HepG2 (cell line): ENCODE results near the gene TMEM266. TPM values are rescaled to one million over a fixed set of nuclear protein-coding genes. Genes with fewer than 3 reads are reported as not detected.

ENCODE experiments used
- ARNT2 ChIP-seq: sonication (generic); formaldehyde crosslinking; IDR thresholded peaks from 2 replicates; pipeline ENCODE4 v1.8.0; 2022; ENCODE audit warnings: mild to moderate bottlenecking, low read depth, missing genetic modification reagents, moderate library complexity
- FOXO1 ChIP-seq: sonication (generic); formaldehyde crosslinking; IDR thresholded peaks from 2 replicates; pipeline ENCODE4 v1.4.0; 2020; ENCODE audit warnings: missing genetic modification reagents
- GZF1 ChIP-seq: sonication (generic); formaldehyde crosslinking; IDR thresholded peaks from 2 replicates; pipeline ENCODE4 v1.5.1; 2020; ENCODE audit warnings: mild to moderate bottlenecking, missing genetic modification reagents
- HDAC6 ChIP-seq: fragments of 200-600 bp; sonication (generic); IDR thresholded peaks from 2 replicates; pipeline ENCODE4 v1.7.0; 2017; ENCODE audit warnings: mild to moderate bottlenecking, antibody characterized with exemption, low read length, low read depth
- HNRNPLL ChIP-seq: fragments of 200-400 bp; formaldehyde crosslinking; IDR thresholded peaks from 2 replicates; pipeline ENCODE4 v1.6.1; 2017; ENCODE audit warnings: mild to moderate bottlenecking, low read depth, low read length; ENCODE audit not compliant: poor library complexity, severe bottlenecking
- KDM3A ChIP-seq: IDR thresholded peaks from 2 replicates; pipeline ENCODE4 v1.6.1; 2018; ENCODE audit warnings: low read depth, missing compliant biosample characterization
- MAX ChIP-seq: IDR thresholded peaks from 2 replicates; pipeline ENCODE4 v1.6.1; 2012; ENCODE audit warnings: inconsistent platforms
- NR2F6 ChIP-seq, 2 experiments: IDR thresholded peaks; 2 replicates each; pipeline ENCODE4 v1.6.1; 2016; ENCODE audit warnings: antibody characterized with exemption in 1 of 2, mild to moderate bottlenecking in 1 of 2
- PHF8 ChIP-seq: sonication (generic); formaldehyde crosslinking; IDR thresholded peaks from 2 replicates; pipeline ENCODE4 v1.5.0; 2020; ENCODE audit warnings: missing genetic modification reagents
- RBAK ChIP-seq: sonication (generic); formaldehyde crosslinking; IDR thresholded peaks from 2 replicates; pipeline ENCODE4 v1.5.1; 2020; ENCODE audit warnings: mild to moderate bottlenecking, missing genetic modification reagents
- SKI ChIP-seq: fragments of 450-650 bp; IDR thresholded peaks from one replicate; pipeline ENCODE4 v1.6.1; 2018; ENCODE audit warnings: mild to moderate bottlenecking; ENCODE audit not compliant: partially characterized antibody
- SNAI1 ChIP-seq: sonication (generic); formaldehyde crosslinking; IDR thresholded peaks from 2 replicates; pipeline ENCODE4 v1.5.0; 2020; ENCODE audit warnings: mild to moderate bottlenecking, missing genetic modification reagents, borderline replicate concordance
- SP4 ChIP-seq: sonication (generic); formaldehyde crosslinking; IDR thresholded peaks from 2 replicates; pipeline ENCODE4 v1.8.1; 2023; ENCODE audit warnings: mild to moderate bottlenecking, missing genetic modification reagents
- THAP11 ChIP-seq: IDR thresholded peaks from 2 replicates; pipeline ENCODE4 v1.6.1; 2016; ENCODE audit warnings: missing biosample characterization, missing genetic modification reagents
- ZFY ChIP-seq: sonication (generic); formaldehyde crosslinking; IDR thresholded peaks from 2 replicates; pipeline ENCODE4 v1.4.0; 2020; ENCODE audit warnings: missing genetic modification reagents
- ZNF225 ChIP-seq: sonication (generic); formaldehyde crosslinking; IDR thresholded peaks from 2 replicates; pipeline ENCODE4 v1.4.0; 2020; ENCODE audit warnings: mild to moderate bottlenecking, missing genetic modification reagents
- ZNF232 ChIP-seq: sonication (generic); formaldehyde crosslinking; IDR thresholded peaks from 2 replicates; pipeline ENCODE4 v1.4.0; 2020; ENCODE audit warnings: missing genetic modification reagents, borderline replicate concordance
- ZNF451 ChIP-seq: sonication (generic); formaldehyde crosslinking; IDR thresholded peaks from 2 replicates; pipeline ENCODE4 v1.5.0; 2020; ENCODE audit warnings: mild to moderate bottlenecking, missing genetic modification reagents
- ZNF788 ChIP-seq: sonication (generic); formaldehyde crosslinking; IDR thresholded peaks from 2 replicates; pipeline ENCODE4 v1.5.0; 2020; ENCODE audit warnings: mild to moderate bottlenecking, missing genetic modification reagents, borderline replicate concordance
- polyA plus RNA-seq, 8 experiments: library from polyadenylated mRNA; depleted of rRNA in 3 of 8; stranded (reverse) in 7 of 8; unstranded in 1 of 8; fragments of >200 nt; fragmentation: Illumina TruSeq in 4 of 8; extraction: Trizol in 4 of 8; gene quantifications; 2 replicates each; pipeline versions ENCODE4 v1.2.1 to v1.2.3, GENCODE V29; 2011 to 2016; ENCODE audit warnings: low read depth in 4 of 8, missing spikeins in 1 of 8, mixed read lengths in 1 of 8; ENCODE audit not compliant: insufficient read depth in 1 of 8
- total RNA-seq, 5 experiments: library from RNA; depleted of rRNA; stranded (reverse); fragments of >200 nt; fragmentation: Illumina TruSeq; extraction: Trizol; gene quantifications; 2 replicates each; pipeline ENCODE4 v1.2.3, GENCODE V29; 2016; ENCODE audit warnings: low read depth in 1 of 5
- TF ChIP-seq, protein P1 (sequence below): sonication (generic); formaldehyde crosslinking; IDR thresholded peaks from 2 replicates; pipeline ENCODE4 v1.5.1; 2020; ENCODE audit warnings: mild to moderate bottlenecking, missing genetic modification reagents, borderline replicate concordance
- TF ChIP-seq, protein P2 (sequence below): sonication (generic); formaldehyde crosslinking; IDR thresholded peaks from 2 replicates; pipeline ENCODE4 v1.4.0; 2020; ENCODE audit warnings: missing genetic modification reagents

TMEM266 gene
- total and polyA plus RNA-seq, 2 of the 13 experiments (the other 11 are each of a cell fraction or from before 2014, with no cell fraction given): 0.04 TPM; not detected in 1

DNA sequence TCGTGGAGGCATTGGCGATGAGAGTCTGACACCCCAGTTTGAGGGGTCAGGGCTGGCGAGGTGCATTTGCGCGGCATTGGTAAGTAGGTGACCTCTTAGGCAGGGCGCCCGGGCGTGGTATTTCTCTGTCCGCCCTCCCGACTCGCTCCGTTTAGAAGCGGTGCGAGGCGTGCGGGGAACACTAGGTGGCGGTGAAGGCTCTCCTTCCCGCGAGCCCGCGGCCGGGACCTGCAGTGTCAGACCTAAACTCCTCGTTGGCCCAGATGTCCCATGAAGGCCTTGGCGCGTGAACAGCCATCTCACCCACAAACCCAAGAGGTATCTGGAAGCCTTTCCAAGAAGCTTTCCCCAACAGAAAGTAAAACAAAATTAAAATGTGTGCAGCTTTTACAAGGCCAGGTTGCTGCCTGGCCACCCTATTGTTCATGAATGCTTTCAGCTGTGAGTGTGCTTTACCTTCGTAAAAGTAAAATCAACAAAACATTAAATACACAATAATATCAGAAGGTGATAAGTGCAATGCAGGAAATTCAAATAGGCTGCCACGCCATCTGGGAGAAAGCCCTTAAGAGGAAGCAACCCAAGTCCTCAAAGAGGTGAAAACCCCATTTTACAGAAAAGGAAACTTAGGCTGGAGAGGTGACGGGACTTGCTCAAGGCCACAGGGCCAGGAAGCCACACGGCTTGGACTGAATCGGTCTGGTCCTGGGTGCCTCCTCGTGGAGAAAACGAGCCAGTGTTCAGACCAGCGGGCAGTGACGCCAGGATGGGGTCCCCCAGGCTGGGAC is 131.2 kb downstream of the TMEM266 start (continued):
- TF ChIP-seq FOXO1 (CRISPR knock-in tag): peak; percentile 51; the same call in 1 of the 2 replicates
- no peak for TF ChIP-seq GZF1 (CRISPR knock-in tag)
- TF ChIP-seq ZNF232: no peak
- TF ChIP-seq KDM3A (CRISPR knock-in tag): peak; percentile 30; the same call in 1 of the 2 replicates
- TF ChIP-seq SNAI1: no peak
- TF ChIP-seq, protein P1, sequence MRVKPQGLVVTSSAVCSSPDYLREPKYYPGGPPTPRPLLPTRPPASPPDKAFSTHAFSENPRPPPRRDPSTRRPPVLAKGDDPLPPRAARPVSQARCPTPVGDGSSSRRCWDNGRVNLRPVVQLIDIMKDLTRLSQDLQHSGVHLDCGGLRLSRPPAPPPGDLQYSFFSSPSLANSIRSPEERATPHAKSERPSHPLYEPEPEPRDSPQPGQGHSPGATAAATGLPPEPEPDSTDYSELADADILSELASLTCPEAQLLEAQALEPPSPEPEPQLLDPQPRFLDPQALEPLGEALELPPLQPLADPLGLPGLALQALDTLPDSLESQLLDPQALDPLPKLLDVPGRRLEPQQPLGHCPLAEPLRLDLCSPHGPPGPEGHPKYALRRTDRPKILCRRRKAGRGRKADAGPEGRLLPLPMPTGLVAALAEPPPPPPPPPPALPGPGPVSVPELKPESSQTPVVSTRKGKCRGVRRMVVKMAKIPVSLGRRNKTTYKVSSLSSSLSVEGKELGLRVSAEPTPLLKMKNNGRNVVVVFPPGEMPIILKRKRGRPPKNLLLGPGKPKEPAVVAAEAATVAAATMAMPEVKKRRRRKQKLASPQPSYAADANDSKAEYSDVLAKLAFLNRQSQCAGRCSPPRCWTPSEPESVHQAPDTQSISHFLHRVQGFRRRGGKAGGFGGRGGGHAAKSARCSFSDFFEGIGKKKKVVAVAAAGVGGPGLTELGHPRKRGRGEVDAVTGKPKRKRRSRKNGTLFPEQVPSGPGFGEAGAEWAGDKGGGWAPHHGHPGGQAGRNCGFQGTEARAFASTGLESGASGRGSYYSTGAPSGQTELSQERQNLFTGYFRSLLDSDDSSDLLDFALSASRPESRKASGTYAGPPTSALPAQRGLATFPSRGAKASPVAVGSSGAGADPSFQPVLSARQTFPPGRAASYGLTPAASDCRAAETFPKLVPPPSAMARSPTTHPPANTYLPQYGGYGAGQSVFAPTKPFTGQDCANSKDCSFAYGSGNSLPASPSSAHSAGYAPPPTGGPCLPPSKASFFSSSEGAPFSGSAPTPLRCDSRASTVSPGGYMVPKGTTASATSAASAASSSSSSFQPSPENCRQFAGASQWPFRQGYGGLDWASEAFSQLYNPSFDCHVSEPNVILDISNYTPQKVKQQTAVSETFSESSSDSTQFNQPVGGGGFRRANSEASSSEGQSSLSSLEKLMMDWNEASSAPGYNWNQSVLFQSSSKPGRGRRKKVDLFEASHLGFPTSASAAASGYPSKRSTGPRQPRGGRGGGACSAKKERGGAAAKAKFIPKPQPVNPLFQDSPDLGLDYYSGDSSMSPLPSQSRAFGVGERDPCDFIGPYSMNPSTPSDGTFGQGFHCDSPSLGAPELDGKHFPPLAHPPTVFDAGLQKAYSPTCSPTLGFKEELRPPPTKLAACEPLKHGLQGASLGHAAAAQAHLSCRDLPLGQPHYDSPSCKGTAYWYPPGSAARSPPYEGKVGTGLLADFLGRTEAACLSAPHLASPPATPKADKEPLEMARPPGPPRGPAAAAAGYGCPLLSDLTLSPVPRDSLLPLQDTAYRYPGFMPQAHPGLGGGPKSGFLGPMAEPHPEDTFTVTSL: no peak
- TF ChIP-seq HDAC6: no peak
- TF ChIP-seq NR2F6 (IDR thresholded peaks at IDR 0.05): no peak
- peak; percentile 13; the same call in 1 of the 2 replicates for TF ChIP-seq NR2F6 (CRISPR knock-in tag; IDR thresholded peaks at IDR 0.05)
- 0 out of 2 replicates have a peak, but pooled peaks have one; percentile 35 for TF ChIP-seq MAX
- 0 out of 2 replicates have a peak, but pooled peaks have one; percentile 62 for TF ChIP-seq ARNT2 (CRISPR knock-in tag)
- TF ChIP-seq, protein P2, sequence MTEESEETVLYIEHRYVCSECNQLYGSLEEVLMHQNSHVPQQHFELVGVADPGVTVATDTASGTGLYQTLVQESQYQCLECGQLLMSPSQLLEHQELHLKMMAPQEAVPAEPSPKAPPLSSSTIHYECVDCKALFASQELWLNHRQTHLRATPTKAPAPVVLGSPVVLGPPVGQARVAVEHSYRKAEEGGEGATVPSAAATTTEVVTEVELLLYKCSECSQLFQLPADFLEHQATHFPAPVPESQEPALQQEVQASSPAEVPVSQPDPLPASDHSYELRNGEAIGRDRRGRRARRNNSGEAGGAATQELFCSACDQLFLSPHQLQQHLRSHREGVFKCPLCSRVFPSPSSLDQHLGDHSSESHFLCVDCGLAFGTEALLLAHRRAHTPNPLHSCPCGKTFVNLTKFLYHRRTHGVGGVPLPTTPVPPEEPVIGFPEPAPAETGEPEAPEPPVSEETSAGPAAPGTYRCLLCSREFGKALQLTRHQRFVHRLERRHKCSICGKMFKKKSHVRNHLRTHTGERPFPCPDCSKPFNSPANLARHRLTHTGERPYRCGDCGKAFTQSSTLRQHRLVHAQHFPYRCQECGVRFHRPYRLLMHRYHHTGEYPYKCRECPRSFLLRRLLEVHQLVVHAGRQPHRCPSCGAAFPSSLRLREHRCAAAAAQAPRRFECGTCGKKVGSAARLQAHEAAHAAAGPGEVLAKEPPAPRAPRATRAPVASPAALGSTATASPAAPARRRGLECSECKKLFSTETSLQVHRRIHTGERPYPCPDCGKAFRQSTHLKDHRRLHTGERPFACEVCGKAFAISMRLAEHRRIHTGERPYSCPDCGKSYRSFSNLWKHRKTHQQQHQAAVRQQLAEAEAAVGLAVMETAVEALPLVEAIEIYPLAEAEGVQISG (CRISPR knock-in tag): 0 out of 2 replicates have a peak, but pooled peaks have one; percentile 39
- TF ChIP-seq PHF8 (CRISPR knock-in tag): peak; percentile 40; the same call in 1 of the 2 replicates
- peak; percentile 56 for TF ChIP-seq ZFY (CRISPR knock-in tag)
- no peak for TF ChIP-seq ZNF788 (CRISPR knock-in tag)
- TF ChIP-seq SP4 (CRISPR knock-in tag): no peak
- TF ChIP-seq ZNF225 (CRISPR knock-in tag): no peak
- TF ChIP-seq RBAK (CRISPR knock-in tag): no peak
- TF ChIP-seq SKI: no peak
- peak; percentile 39 for TF ChIP-seq HNRNPLL
- peak; percentile 26; the same call in 1 of the 2 replicates for TF ChIP-seq THAP11 (CRISPR knock-in tag)
- TF ChIP-seq ZNF451 (CRISPR knock-in tag): no peak
